ENCODE results near the gene OR2J2. TPM values are rescaled to one million over a fixed set of nuclear protein-coding genes. Genes with fewer than 3 reads are reported as not detected.
"Not testable (repeated sequence)": the region's sequence is repeated elsewhere in the genome, so short reads cannot be mapped to it uniquely, and the experiment has no call there.

OR2J2 gene
- total RNA-seq, 1 experiment from 2014 or later: not detected

DNA sequence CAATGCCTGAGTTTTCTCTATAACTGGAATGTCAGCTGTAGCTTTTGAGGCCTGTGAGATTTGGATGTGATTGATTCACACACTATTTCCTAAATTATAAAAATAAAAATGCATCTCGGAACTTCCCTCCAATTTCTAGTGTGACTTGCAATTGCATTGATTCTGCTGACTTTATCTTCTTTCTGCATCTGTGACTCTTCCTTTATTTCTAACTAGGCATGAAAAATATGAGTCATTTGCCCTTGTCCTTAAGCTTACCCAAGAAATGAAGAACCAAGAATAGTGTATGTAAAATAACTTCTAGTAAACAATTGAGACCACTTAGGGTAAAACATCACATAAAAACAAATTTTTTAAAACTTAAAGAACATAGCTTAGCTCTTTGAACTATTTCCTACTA is 12.9 kb downstream of the OR2J2 start:
- no peak overlapping the region for H3K27ac ChIP-seq
- H3K27me3 ChIP-seq (replicated peaks): no peaks in the 10 kb centered on the region
- H3K4me3 ChIP-seq: no peak overlapping the region
- DNase-seq (ENCODE audit: low read depth in 1 of 2, low spot score in 2 of 2): no peak
- no peaks in the 10 kb centered on the region for H3K9me3 ChIP-seq (replicated peaks)
- no peaks in the 10 kb centered on the region for H3K36me3 ChIP-seq
- H3K4me1 ChIP-seq (replicated peaks): no peaks in the 10 kb centered on the region

DNA sequence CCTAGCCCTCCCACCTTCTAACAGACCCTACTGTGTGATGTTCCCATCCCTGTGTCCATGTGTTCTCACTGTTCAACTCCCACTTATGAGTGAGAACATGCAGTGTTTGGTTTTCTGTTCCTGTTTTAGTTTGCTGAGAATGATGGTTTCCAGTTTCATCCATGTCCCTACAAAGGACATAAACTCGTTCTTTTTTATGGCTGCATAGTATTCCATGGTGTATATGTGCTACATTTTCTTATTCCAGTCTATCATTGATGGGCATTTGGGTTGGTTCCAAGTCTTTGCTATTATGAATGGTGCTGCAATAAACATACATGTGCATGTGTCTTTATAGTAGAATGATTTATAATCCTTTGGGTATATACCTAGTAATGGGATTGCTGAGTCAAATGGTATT is 18.0 kb downstream of the OR2J2 start:
- not testable (repeated sequence) for H3K9me3 ChIP-seq (replicated peaks); DNase-seq (ENCODE audit: low read depth in 1 of 2, low spot score in 2 of 2); H3K27me3 ChIP-seq (replicated peaks); H3K36me3 ChIP-seq; H3K4me1 ChIP-seq (replicated peaks); H3K27ac ChIP-seq; H3K4me3 ChIP-seq

DNA sequence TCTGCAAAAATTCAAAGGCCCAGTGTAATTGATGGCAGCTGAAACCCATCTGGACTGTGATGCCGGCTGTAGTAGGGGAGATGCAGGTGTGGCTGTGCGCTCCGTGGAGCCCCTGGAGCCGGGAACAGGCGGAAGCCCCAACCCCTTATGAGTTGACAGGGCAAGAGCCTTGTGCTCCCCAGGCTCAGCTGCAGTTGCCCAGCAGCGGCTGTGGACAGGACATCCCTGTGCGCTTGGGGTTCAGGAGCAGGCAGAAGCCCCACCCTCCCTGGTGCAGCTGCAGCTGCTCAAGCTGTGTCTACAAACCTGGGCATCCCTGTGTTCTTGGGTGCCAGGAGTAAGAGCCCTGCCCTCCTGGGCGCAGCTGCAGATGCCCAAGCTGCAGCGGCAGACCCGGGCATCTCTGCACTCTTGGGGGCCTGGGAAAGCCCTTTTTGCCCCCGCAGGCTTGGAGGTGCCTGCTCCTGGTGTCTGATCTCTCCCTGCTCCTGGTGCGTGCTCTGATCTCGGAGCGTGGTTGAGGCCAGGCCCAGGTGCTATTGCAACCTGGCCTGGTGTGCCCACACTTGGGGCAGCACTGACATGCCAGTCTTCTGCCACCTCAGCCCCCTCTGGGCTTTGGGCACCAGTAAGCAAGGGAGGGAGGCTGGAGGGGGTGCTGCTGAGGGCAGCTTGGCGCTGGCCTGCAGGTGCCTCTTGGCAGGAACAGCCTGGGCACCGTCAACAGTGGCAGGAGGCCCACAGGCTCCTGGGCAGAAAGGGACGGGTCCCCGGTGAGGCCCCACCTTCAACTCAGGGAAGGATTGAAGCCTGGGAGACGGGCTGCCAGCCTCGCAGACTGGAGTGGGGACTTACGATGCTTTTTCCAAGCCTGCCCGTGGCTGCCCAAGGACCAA is 30.3 kb downstream of the OR2J2 start:
- no peak overlapping the region for H3K27ac ChIP-seq
- H3K4me3 ChIP-seq: no peak overlapping the region
- no peaks in the 10 kb centered on the region for H3K9me3 ChIP-seq (replicated peaks)
- H3K36me3 ChIP-seq: no peaks in the 10 kb centered on the region
- H3K27me3 ChIP-seq (replicated peaks): no peaks in the 10 kb centered on the region
- DNase-seq (ENCODE audit: low read depth in 1 of 2, low spot score in 2 of 2): no peak
- no peaks in the 10 kb centered on the region for H3K4me1 ChIP-seq (replicated peaks)

DNA sequence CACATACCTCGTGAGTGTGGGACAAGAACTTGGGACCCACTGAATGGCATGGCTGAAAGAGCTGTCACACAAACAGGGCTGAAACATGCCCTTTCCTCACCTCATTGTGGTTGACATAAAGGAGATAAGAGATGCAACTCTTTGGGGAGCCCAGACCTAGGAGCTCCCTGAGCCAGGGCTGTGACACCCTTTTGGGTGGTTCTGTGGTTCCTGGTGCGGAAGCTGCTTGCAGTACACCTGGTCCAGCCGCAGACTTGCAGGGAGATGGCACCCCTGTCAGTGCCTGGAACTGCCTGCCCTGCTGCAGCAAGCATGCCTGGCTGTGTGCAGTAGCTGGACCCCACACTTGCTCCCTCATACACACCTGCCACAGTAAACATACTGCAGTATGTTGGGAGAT is 31.3 kb downstream of the OR2J2 start:
- H3K27ac ChIP-seq: no peak overlapping the region
- H3K4me1 ChIP-seq (replicated peaks): no peaks in the 10 kb centered on the region
- H3K9me3 ChIP-seq (replicated peaks): no peaks in the 10 kb centered on the region
- H3K4me3 ChIP-seq: no peak overlapping the region
- DNase-seq (ENCODE audit: low read depth in 1 of 2, low spot score in 2 of 2): no peak
- no peaks in the 10 kb centered on the region for H3K27me3 ChIP-seq (replicated peaks)
- no peaks in the 10 kb centered on the region for H3K36me3 ChIP-seq

DNA sequence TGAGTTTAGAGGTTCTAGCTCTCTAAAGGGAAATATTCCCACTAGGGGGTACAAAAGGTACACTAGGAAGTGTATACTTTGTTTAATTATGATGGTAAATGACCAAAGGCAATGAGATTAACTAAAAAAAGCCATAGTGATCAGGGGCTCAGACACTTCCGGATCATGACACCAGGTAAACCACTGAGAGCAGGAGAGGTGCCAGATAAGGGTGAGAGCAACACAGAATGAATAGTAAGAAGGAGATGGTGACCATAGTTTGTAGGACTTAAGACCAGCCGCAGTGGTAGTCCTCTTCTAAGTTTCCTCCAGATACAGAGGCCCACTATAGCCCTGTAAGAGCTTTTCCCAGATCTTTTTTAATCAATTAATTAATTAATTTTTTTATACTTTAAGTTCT is 40.8 kb downstream of the OR2J2 start:
- Histone ChIP-seq H3K4me1 (replicated peaks) (no peaks in the 10 kb centered on the region), H3K9me3 (replicated peaks) (no peaks in the 10 kb centered on the region), H3K27me3 (replicated peaks) (no peaks in the 10 kb centered on the region), H3K4me3 (no peak overlapping the region), H3K36me3 (no peaks in the 10 kb centered on the region), H3K27ac (no peak overlapping the region)
- DNase-seq (ENCODE audit: low read depth in 1 of 2, low spot score in 2 of 2): no peak

DNA sequence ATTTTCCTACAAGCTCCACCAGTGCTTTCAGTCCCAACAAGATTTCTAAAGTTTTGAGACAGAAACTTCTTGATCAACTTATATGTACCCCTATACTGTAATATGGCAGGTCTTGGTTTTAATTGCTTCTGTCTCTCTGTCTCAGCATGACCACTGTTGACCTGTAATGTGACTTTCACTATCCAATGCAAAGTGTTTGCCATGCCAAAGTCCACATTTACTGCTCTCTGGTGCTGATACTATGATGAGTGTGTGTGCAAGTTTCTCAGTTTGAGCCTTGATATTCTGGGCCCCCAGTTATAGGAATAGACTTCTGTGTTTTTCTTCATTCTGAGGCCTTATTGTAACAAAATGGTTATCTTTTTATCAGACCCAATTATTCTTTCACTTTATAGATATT is 45.8 kb downstream of the OR2J2 start:
- Histone ChIP-seq H3K4me1 (replicated peaks) (no peaks in the 10 kb centered on the region), H3K27ac (no peak overlapping the region), H3K36me3 (no peaks in the 10 kb centered on the region), H3K27me3 (replicated peaks) (no peaks in the 10 kb centered on the region), H3K9me3 (replicated peaks) (no peaks in the 10 kb centered on the region), H3K4me3 (no peak overlapping the region)
- no peak for DNase-seq (ENCODE audit: low read depth in 1 of 2, low spot score in 2 of 2)

DNA sequence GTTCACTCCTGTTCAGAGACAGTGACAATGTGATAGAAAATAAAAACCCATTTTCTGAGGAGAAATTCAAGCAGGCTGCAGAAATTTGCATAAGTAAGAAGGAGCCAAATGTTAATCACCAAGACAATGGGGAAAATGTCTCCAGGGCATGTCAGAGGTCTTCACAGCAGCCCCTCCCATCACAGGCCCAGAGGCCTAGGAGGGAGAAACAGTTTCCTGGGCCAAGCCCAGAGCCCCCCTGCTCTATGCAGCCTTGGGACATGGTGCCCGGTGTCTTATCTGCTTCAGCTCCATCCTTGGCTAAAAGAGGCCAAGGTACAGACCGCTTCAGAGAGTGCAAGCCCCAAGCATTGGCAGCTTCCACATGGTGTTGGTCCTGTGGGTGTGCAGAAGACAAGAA is 46.5 kb downstream of the OR2J2 start:
- DNase-seq (ENCODE audit: low read depth in 1 of 2, low spot score in 2 of 2); H3K9me3 ChIP-seq (replicated peaks); H3K27me3 ChIP-seq (replicated peaks); H3K36me3 ChIP-seq; H3K4me1 ChIP-seq (replicated peaks); H3K4me3 ChIP-seq; H3K27ac ChIP-seq: not testable (repeated sequence)

DNA sequence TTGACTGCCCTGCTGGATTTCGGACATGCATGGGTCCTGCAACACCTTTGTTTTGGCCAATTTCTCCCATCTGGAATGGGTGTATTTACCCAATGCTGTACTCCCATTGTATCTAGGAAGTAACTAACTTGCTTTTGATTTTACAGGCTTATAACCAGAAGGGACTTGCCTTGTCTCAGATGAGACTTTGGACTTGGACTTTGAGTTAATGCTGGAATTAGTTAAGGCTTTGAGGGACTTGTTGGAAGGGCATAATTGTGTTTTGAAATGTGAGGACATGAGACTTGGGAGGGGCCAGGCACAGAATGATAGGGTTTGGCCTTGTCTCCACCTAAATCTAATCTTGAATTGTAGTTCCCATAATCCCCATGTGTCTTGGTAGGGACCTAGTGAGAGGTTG is 47.3 kb downstream of the OR2J2 start:
- not testable (repeated sequence) for DNase-seq (ENCODE audit: low read depth in 1 of 2, low spot score in 2 of 2); H3K4me1 ChIP-seq (replicated peaks); H3K36me3 ChIP-seq; H3K27ac ChIP-seq; H3K4me3 ChIP-seq; H3K27me3 ChIP-seq (replicated peaks); H3K9me3 ChIP-seq (replicated peaks)

Other genes starting within 250 kb of the OR2J2 start
- gene TRIM27, start 246.9 kb upstream of the OR2J2 start, total RNA-seq (2014; rRNA removed; shearing (Covaris generic)): 38.2 and 61.4 TPM in 2 replicates
- not detected in 2 replicates for gene ZNF311, start 165.6 kb upstream of the OR2J2 start, total RNA-seq (2014; rRNA removed; shearing (Covaris generic))
- not detected in 2 replicates for gene OR2W1, start 125.7 kb upstream of the OR2J2 start, total RNA-seq (2014; rRNA removed; shearing (Covaris generic))
- gene OR2B3, start 83.6 kb upstream of the OR2J2 start, total RNA-seq (2014; rRNA removed; shearing (Covaris generic)): not detected in 2 replicates
- gene OR2J1, start 71.4 kb upstream of the OR2J2 start, total RNA-seq (2014; rRNA removed; shearing (Covaris generic)): not detected in 2 replicates
- gene OR2J3, start 62.8 kb upstream of the OR2J2 start, total RNA-seq (2014; rRNA removed; shearing (Covaris generic)): not detected in 2 replicates
- gene OR14J1, start 130.8 kb downstream of the OR2J2 start, total RNA-seq (2014; rRNA removed; shearing (Covaris generic)): not detected in 2 replicates
- not detected in 2 replicates for gene OR5V1, start 198.0 kb downstream of the OR2J2 start, total RNA-seq (2014; rRNA removed; shearing (Covaris generic))
- not detected in 2 replicates for gene OR12D3, start 204.4 kb downstream of the OR2J2 start, total RNA-seq (2014; rRNA removed; shearing (Covaris generic))
- gene OR12D2, start 224.7 kb downstream of the OR2J2 start, total RNA-seq (2014; rRNA removed; shearing (Covaris generic)): not detected in 2 replicates
- not detected in 2 replicates for gene OR12D1, start 244.0 kb downstream of the OR2J2 start, total RNA-seq (2014; rRNA removed; shearing (Covaris generic))

All from SJSA1 (cell line).